IPS-20b (cell line): ENCODE measurements around the gene DSCAM.

ENCODE experiments used
- H3K27ac ChIP-seq: one replicate; pipeline ENCODE4 v1.5.1; 2013; ENCODE audit warnings: low read length
- H3K27me3 ChIP-seq: 2 replicates; pipeline ENCODE4 v1.6.1; 2013; ENCODE audit warnings: mild to moderate bottlenecking, low read length, inconsistent platforms; ENCODE audit not compliant: insufficient read depth
- H3K36me3 ChIP-seq: 2 replicates; pipeline ENCODE4 v1.6.1; 2013; ENCODE audit warnings: low read depth, mild to moderate bottlenecking, inconsistent platforms, low read length, moderate library complexity; ENCODE audit not compliant: insufficient read depth
- H3K4me1 ChIP-seq: 2 replicates; pipeline ENCODE4 v1.6.1; 2013; ENCODE audit warnings: mild to moderate bottlenecking, control low read depth, inconsistent platforms, low read length, moderate library complexity; ENCODE audit not compliant: insufficient read depth
- H3K4me3 ChIP-seq: 2 replicates; pipeline ENCODE4 v1.5.1; 2013; ENCODE audit warnings: mild to moderate bottlenecking, low read length, inconsistent platforms
- H3K9ac ChIP-seq: 2 replicates; pipeline ENCODE4 v1.6.1; 2013; ENCODE audit warnings: low read depth, mild to moderate bottlenecking, inconsistent platforms, low read length, moderate library complexity
- H3K9me3 ChIP-seq: 2 replicates; pipeline ENCODE4 v1.6.1; 2013; ENCODE audit warnings: mild to moderate bottlenecking, low read depth, low read length, inconsistent platforms; ENCODE audit not compliant: insufficient read depth

Gene DSCAM

DNA sequence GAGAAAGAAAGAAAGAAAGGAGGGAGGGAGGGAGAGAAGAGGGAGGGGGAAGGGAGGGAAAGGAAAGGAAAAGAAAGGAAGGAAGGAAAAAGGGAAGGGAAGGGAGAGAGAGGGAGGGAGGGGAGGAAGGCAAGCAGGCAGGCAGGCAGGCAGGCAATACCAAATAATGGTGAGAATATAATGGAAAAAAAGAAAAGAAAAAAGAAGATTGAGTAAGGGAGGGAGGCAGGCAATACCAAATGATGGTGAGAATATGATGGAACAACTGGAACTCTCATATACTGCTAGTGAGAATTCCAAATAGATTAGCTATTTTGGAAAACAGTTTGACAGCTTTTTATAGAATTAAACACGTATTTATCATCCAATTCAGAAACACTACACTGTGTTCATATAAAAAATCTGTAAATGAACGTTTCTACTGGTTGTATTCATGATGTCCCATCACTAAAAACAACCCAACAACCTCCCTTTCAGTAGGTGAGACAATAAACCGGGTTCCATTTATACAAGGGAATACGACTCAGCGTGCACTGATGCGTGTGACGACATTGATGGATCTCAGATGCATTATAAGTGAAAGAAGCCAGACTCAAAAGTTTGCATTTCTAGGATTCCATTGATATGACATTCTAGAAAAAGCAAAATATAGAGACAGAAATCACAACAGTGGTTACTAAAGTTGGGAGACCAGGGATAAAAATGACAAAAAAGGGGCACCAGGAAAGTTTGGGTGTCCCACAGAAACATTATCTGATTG is 226.4 kb downstream of the DSCAM start:
- no peaks in the 10 kb centered on the region for H3K9me3 ChIP-seq
- no peak overlapping the region for H3K9ac ChIP-seq
- H3K4me1 ChIP-seq = peaks cover 21% of the 10 kb centered on the region
- no peaks in the 10 kb centered on the region for H3K36me3 ChIP-seq
- no peak overlapping the region for H3K4me3 ChIP-seq
- H3K27me3 ChIP-seq = no peaks in the 10 kb centered on the region
- H3K27ac ChIP-seq = no peak overlapping the region

- H3K9me3 ChIP-seq = no peaks in the 10 kb centered on the region
- H3K36me3 ChIP-seq = no peaks in the 10 kb centered on the region
These were observed 228.6 kb downstream of the DSCAM start for GRCh38 chr21:40618191-40618973.

DNA sequence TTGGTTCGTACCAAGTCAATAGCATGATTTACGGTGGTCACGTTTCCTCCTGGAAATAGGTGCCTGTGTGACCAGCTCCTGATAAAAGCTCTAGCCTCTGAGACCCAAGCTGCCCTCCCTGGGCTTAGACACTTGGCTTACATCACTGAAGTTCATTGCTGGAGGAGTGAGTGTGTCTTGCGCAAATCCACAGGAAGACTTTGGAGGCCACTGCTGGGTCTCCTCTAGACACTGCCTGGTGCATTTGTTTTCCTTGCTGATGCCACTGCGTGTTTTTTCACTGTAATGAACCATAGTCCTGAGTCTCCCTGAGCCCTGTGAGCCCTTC is 230.6 kb downstream of the DSCAM start:
- H3K36me3 ChIP-seq = no peaks in the 10 kb centered on the region
- H3K4me3 ChIP-seq = no peak overlapping the region
- H3K9ac ChIP-seq = no peak overlapping the region
- no peaks in the 10 kb centered on the region; the same call in 1 of the 2 replicates for H3K4me1 ChIP-seq
- no peaks in the 10 kb centered on the region for H3K27me3 ChIP-seq
- H3K9me3 ChIP-seq = no peaks in the 10 kb centered on the region
- H3K27ac ChIP-seq = no peak overlapping the region

More at GRCh38 chr21:40618191-40618973, 228.6 kb downstream of the DSCAM start:
- no peaks in the 10 kb centered on the region for H3K27me3 ChIP-seq
- H3K4me3 ChIP-seq = no peak overlapping the region
- peaks cover 11% of the 10 kb centered on the region; the same call in 1 of the 2 replicates for H3K4me1 ChIP-seq
- H3K9ac ChIP-seq = no peak overlapping the region
- no peak overlapping the region for H3K27ac ChIP-seq

- H3K27ac ChIP-seq = no peak overlapping the region
- no peaks in the 10 kb centered on the region for H3K9me3 ChIP-seq
- H3K4me3 ChIP-seq = no peak overlapping the region
- H3K4me1 ChIP-seq = no peaks in the 10 kb centered on the region; the same call in 1 of the 2 replicates
- H3K36me3 ChIP-seq = no peaks in the 10 kb centered on the region
- H3K9ac ChIP-seq = no peak overlapping the region
- no peaks in the 10 kb centered on the region for H3K27me3 ChIP-seq
These were observed 231.2 kb downstream of the DSCAM start for GRCh38 chr21:40615505-40616376.

DNA sequence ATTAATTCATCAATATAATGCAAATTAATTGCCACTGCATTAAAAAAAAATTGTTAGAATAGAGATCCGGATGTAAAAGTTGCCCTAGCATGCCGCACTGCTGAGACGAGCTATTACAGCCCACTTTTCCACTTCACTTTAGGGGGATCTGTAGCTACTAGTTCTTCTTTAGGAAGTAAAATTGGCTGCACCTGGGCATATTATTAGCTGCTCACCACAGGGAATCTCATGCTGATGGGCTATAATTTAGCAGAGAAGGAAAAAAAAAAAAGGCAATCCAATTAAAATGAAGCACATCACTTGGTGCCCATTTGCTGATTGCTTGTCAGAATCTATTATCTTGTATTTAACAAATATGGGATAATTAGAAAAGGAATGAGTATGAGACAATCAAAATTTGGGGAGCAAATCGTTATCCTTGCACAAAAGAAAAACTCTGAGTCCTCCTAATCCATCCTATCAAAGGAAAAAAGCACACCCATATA is 233.4 kb downstream of the DSCAM start:
- Histone ChIP-seq H3K27ac (no peak overlapping the region), H3K36me3 (no peaks in the 10 kb centered on the region), H3K9me3 (no peaks in the 10 kb centered on the region), H3K27me3 (no peaks in the 10 kb centered on the region), H3K4me1 (no peaks in the 10 kb centered on the region; the same call in 1 of the 2 replicates), H3K4me3 (no peak overlapping the region), H3K9ac (no peak overlapping the region)

GRCh38 chr21:40610345-40610744 is 236.6 kb downstream of the DSCAM start:
- Histone ChIP-seq H3K27ac (no peak overlapping the region), H3K4me3 (no peak overlapping the region), H3K9ac (no peak overlapping the region), H3K36me3 (no peaks in the 10 kb centered on the region), H3K9me3 (peaks cover 4% of the 10 kb centered on the region; the same call in 1 of the 2 replicates), H3K27me3 (no peaks in the 10 kb centered on the region), H3K4me1 (no peaks in the 10 kb centered on the region)

DNA sequence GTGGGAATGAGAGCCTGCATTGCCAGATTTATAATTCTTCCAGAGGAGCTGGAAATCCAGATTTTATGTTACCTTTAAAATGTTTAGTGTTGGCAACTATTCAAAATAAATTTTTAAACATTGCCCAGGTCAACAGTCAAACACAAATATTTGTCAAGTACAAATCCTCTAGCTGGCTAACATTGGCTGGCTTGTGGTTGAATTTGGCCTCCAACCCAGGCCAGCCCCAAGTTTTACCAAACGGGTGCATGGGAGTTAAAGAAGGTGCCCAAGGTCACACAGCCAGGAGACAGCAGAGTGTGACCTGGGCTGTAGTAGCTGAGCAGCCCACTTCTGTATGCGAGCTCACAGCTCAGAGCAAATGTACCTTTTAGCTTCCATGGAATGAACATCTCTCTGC is 240.6 kb downstream of the DSCAM start:
- H3K9ac ChIP-seq = no peak overlapping the region

GRCh38 chr21:40605094-40605493 is 241.9 kb downstream of the DSCAM start:
- Histone ChIP-seq H3K9me3 (peaks cover 9% of the 10 kb centered on the region; the same call in 1 of the 2 replicates), H3K4me3 (no peak overlapping the region), H3K4me1 (no peaks in the 10 kb centered on the region; the same call in 1 of the 2 replicates), H3K27me3 (no peaks in the 10 kb centered on the region), H3K36me3 (no peaks in the 10 kb centered on the region), H3K27ac (no peak overlapping the region), H3K9ac (no peak overlapping the region)

More for the DNA sequence above, 240.6 kb downstream of the DSCAM start:
- H3K27me3 ChIP-seq = no peaks in the 10 kb centered on the region
- H3K4me3 ChIP-seq = no peak overlapping the region
- no peaks in the 10 kb centered on the region; the same call in 1 of the 2 replicates for H3K4me1 ChIP-seq
- H3K9me3 ChIP-seq = peaks cover 9% of the 10 kb centered on the region; the same call in 1 of the 2 replicates
- H3K27ac ChIP-seq = no peak overlapping the region
- H3K36me3 ChIP-seq = no peaks in the 10 kb centered on the region

DNA sequence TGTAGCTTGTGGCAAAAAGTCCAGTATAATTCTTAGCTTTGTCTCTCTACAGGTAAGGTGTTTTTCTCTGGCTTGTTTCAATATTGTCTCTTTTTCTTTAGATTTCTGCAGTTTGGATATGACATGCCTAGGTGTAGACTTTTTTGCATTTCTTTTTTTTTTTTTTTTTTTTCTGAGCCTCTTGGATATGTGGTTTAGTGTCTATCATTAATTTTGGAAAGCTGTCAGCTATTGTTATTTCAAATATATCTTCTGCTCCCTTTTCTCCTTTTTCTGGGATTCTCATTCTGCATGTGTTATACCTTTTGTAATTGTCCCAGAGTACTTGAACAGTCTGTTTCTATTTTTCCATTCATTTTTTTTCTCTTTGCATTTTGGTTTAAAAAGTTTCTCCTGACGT is 243.2 kb downstream of the DSCAM start:
- Histone ChIP-seq H3K36me3 (no peaks in the 10 kb centered on the region), H3K27ac (no peak overlapping the region), H3K9me3 (peaks cover 9% of the 10 kb centered on the region; the same call in 1 of the 2 replicates), H3K4me1 (no peaks in the 10 kb centered on the region; the same call in 1 of the 2 replicates), H3K9ac (no peak overlapping the region), H3K27me3 (no peaks in the 10 kb centered on the region), H3K4me3 (no peak overlapping the region)

DNA sequence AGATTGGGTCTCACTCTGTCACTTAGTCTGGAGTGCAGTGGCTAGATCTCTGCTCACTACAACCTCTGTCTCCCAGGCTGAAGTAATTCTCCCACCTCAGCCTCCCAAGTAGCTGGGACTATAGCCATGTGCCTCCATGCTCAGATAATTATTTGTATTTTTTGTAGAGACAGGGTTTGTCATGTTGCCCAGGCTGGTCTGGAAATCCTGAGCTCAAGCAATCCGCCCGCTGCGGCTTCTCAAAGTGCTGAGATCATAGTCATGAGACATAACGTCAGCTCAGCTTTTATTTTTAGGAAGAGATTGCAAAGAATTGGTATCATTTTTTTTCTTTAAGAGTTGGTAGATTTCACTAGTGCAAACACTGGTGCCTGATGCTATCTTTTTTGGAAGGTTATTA is 244.9 kb downstream of the DSCAM start:
- no peak overlapping the region for H3K9ac ChIP-seq
- H3K9me3 ChIP-seq = peaks cover 8% of the 10 kb centered on the region; the same call in 1 of the 2 replicates
- H3K27ac ChIP-seq = no peak overlapping the region
- no peaks in the 10 kb centered on the region for H3K36me3 ChIP-seq
- no peaks in the 10 kb centered on the region for H3K27me3 ChIP-seq
- H3K4me1 ChIP-seq = no peaks in the 10 kb centered on the region; the same call in 1 of the 2 replicates
- H3K4me3 ChIP-seq = no peak overlapping the region

GRCh38 chr21:40595806-40596205 is 251.2 kb downstream of the DSCAM start:
- Histone ChIP-seq H3K4me1 (no peaks in the 10 kb centered on the region), H3K36me3 (no peaks in the 10 kb centered on the region), H3K27ac (no peak overlapping the region), H3K9me3 (no peaks in the 10 kb centered on the region), H3K4me3 (no peak overlapping the region), H3K27me3 (no peaks in the 10 kb centered on the region), H3K9ac (no peak overlapping the region)
